Measurements from ENCODE around the gene SNU13.
"Not testable (repeated sequence)": the region's sequence is repeated elsewhere in the genome, so short reads cannot be mapped to it uniquely, and the experiment has no call there.

The SNU13 gene

GRCh38 chr22:41638124-41638523, 50.5 kb downstream of the SNU13 start:
- no peak for DNase-seq

- not testable (repeated sequence) for DNase-seq
These were observed 51.0 kb downstream of the SNU13 start for GRCh38 chr22:41637623-41638022.

GRCh38 chr22:41636467-41636866, 52.2 kb downstream of the SNU13 start:
- DNase-seq = no peak

- DNase-seq = not testable (repeated sequence)
These were observed 54.1 kb downstream of the SNU13 start for GRCh38 chr22:41634610-41635009.

GRCh38 chr22:41631615-41632014, 57.1 kb downstream of the SNU13 start:
- not testable (repeated sequence) for DNase-seq

- not testable (repeated sequence) for DNase-seq
These were observed 57.6 kb downstream of the SNU13 start for GRCh38 chr22:41631115-41631514.

GRCh38 chr22:41625577-41625976, 63.1 kb downstream of the SNU13 start:
- DNase-seq = no peak
